Endothelial cell (in vitro differentiated cells): ENCODE measurements around the gene GON4L. TPM values are rescaled to one million over a fixed set of nuclear protein-coding genes. Genes with fewer than 3 reads are reported as not detected.

Source experiments
- DNase-seq: peaks from one replicate; pipeline ENCODE4 v3.0.0; 2021; ENCODE audit warnings: low spot score
- H3K27ac Mint-ChIP-seq: one replicate; pipeline ENCODE4 v1.8.0; 2021; ENCODE audit warnings: mixed read lengths, inconsistent platforms; ENCODE audit not compliant: unreplicated experiment
- H3K27me3 Mint-ChIP-seq: one replicate; pipeline ENCODE4 v1.8.0; 2021; ENCODE audit warnings: mild to moderate bottlenecking, moderate library complexity, mixed read lengths, inconsistent platforms; ENCODE audit not compliant: unreplicated experiment
- H3K36me3 Mint-ChIP-seq: one replicate; pipeline ENCODE4 v1.8.0; 2021; ENCODE audit warnings: mild to moderate bottlenecking, low read depth, mixed read lengths, inconsistent platforms; ENCODE audit not compliant: unreplicated experiment
- H3K4me1 Mint-ChIP-seq: one replicate; pipeline ENCODE4 v1.8.0; 2021; ENCODE audit warnings: mild to moderate bottlenecking, mixed read lengths, inconsistent platforms; ENCODE audit not compliant: unreplicated experiment
- H3K4me3 Mint-ChIP-seq: one replicate; pipeline ENCODE4 v1.8.0; 2021; ENCODE audit warnings: mild to moderate bottlenecking, mixed read lengths, inconsistent platforms; ENCODE audit not compliant: unreplicated experiment
- H3K9me3 Mint-ChIP-seq: one replicate; pipeline ENCODE4 v1.8.0; 2021; ENCODE audit warnings: mixed read lengths, inconsistent platforms; ENCODE audit not compliant: unreplicated experiment
- total RNA-seq: library from RNA; stranded (reverse); fragmentation: NEBNext Ultra II Directional; extraction: Animal tissue kit (Norgen Biotek cat#: 25700); gene quantifications from one replicate; pipeline ENCODE4 v1.2.1, GENCODE V29; 2021; ENCODE audit not compliant: unreplicated experiment
- TF ChIP-seq, protein P1 (sequence below): fragments of 200-600 bp; sonication (generic); IDR thresholded peaks from one replicate; pipeline ENCODE4 v1.5.0; 2021; ENCODE audit warnings: antibody characterized with exemption; ENCODE audit not compliant: unreplicated experiment

The GON4L gene
- total RNA-seq, 1 donor from 2014 or later = 72.7 TPM

DNA sequence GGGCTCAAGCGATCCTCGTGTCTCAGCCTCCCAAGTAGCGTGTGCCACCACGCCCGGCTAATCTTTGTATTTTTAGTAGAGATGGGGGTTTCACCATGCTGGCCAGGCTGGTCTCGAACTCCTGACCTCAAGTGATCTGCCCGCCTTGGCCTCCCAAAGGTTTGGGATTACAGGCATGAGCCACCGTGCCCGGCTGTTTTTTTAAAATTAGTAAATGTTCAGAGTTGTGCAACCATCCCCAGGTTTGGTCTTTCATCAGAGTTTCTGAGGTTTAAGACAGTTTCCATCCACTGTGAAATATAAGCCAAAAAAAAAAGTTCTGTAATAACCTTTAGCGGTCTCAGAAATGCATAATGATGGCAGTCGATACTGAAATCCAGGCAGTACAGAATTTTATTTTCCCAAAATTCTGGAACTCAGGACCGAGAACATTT, 1.8 kb upstream of the GON4L start:
- Mint-ChIP-seq H3K27ac (peak overlapping the region; percentile 70), H3K4me3 (peak overlapping the region; percentile 87), H3K36me3 (peaks cover 5% of the 10 kb centered on the region), H3K27me3 (peaks cover 14% of the 10 kb centered on the region), H3K4me1 (peaks cover 22% of the 10 kb centered on the region), H3K9me3 (no peaks in the 10 kb centered on the region)
- TF ChIP-seq, protein P1, sequence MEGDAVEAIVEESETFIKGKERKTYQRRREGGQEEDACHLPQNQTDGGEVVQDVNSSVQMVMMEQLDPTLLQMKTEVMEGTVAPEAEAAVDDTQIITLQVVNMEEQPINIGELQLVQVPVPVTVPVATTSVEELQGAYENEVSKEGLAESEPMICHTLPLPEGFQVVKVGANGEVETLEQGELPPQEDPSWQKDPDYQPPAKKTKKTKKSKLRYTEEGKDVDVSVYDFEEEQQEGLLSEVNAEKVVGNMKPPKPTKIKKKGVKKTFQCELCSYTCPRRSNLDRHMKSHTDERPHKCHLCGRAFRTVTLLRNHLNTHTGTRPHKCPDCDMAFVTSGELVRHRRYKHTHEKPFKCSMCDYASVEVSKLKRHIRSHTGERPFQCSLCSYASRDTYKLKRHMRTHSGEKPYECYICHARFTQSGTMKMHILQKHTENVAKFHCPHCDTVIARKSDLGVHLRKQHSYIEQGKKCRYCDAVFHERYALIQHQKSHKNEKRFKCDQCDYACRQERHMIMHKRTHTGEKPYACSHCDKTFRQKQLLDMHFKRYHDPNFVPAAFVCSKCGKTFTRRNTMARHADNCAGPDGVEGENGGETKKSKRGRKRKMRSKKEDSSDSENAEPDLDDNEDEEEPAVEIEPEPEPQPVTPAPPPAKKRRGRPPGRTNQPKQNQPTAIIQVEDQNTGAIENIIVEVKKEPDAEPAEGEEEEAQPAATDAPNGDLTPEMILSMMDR = no peak
- no peak for DNase-seq

DNA sequence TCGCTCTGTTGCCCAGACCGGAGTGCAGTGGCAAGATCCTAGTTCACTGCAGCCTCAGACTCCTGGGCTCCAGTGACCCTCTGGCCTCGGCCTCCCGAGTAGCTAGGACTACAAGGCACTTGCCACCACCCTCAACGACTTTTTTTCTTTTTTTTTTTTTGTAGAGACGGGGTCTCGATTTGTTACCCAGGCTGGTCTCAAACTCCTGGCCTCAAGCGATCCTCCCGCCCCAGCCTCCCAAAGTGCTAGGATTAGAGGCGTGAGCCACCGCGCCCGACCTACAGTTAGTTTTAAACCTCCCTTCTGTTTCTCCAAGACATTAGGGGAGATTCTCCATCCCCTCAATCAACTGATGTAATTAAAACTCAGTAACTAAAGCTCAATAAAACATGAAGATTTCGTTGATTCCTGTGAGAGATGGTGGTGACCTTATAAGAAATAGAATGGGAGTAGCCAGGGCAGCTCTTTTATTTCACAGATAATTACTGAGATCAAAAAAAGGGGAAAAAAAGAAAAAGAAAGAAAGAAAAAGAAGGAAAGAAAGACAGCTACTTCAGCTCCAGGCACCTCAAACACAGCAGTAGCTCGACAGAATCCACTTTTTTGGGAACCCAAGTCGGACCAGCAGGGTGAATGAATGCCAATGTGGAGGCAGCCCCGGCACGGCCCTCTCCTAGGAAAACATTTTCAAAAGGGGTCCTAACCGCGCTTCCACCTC, 598 bp downstream of the GON4L start:
- Mint-ChIP-seq H3K4me3 (peak overlapping the region; percentile 100), H3K36me3 (peaks cover 21% of the 10 kb centered on the region), H3K27ac (peak overlapping the region; percentile 100), H3K9me3 (no peaks in the 10 kb centered on the region), H3K27me3 (peaks cover 12% of the 10 kb centered on the region), H3K4me1 (peaks cover 26% of the 10 kb centered on the region)
- TF ChIP-seq, protein P1 = no peak
- DNase-seq = no peak

DNA sequence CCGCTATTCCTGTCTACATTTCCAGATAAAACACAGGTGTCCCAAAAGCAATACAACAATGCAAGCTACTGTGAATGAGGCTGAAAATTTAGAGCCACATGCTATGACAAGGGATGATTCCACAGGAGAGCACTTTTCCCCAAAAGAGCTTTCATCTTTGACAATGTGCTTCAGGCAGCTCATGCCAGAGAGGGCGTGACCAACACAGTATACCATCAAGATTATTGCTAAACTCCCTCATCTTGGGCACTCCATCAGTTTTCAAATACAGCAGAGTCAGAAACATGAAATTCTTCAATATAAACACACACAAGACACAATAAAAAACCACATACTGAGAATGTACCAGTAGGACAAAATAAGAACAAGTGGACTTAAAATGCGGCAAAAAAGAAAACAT, 6.7 kb downstream of the GON4L start:
- peaks cover 24% of the 10 kb centered on the region for H3K4me1 Mint-ChIP-seq
- no peak overlapping the region for H3K4me3 Mint-ChIP-seq
- H3K9me3 Mint-ChIP-seq = no peaks in the 10 kb centered on the region
- no peak overlapping the region for H3K27ac Mint-ChIP-seq
- TF ChIP-seq, protein P1 = no peak
- peaks cover 43% of the 10 kb centered on the region for H3K36me3 Mint-ChIP-seq
- DNase-seq = no peak
- H3K27me3 Mint-ChIP-seq = no peaks in the 10 kb centered on the region

DNA sequence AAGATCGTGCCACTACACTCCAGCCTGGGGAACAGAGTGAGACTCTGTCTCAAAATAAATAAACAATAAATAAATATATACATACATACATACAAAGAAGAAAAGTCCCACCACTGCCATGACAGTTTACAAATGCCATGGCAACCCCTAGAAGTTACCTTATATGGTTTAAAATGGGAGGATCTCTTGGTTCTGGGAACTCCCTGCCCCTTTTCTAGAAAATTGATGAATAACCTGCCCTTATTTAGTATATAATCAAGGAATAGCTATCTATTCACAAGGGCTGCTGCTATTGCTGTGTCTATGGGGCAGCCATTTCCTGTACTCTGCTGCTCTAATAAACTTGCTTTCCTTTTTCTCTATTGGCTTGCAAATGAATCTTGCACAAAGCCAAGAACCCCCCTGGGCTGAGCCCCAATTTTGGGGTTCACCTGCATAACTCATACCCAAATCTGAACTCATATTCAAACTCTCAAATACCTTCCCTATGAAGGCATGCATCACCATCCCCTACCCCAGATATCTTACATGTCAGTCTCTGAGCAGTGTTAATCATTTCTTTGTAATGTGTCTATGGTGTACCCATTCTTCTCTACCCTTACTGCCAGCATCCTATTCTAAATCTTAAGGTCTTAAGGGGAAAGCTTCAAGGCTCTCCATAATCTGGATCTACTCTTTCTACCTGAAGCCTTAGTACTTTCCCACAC, 9.0 kb downstream of the GON4L start:
- Mint-ChIP-seq H3K27me3 (peaks cover 2% of the 10 kb centered on the region), H3K4me1 (peaks cover 33% of the 10 kb centered on the region), H3K9me3 (no peaks in the 10 kb centered on the region), H3K4me3 (peak overlapping the region; percentile 62), H3K36me3 (peaks cover 42% of the 10 kb centered on the region), H3K27ac (peak overlapping the region; percentile 4)
- no peak for DNase-seq
- TF ChIP-seq, protein P1 = no peak
